ENCODE results near the gene SPATA1.

SPATA1 gene

GRCh38 chr1:84489766-84490165, 16.4 kb upstream of the SPATA1 start:
- H4K20me1 ChIP-seq (ENCODE audit: insufficient read depth, low read length) = no peaks in the 10 kb centered on the region
- no peaks in the 10 kb centered on the region for H3K9me3 ChIP-seq (replicated peaks; ENCODE audit: insufficient read depth, low read length)
- DNase-seq = no peak
- H3K4me1 ChIP-seq (ENCODE audit: low read length) = no peaks in the 10 kb centered on the region
- no peaks in the 10 kb centered on the region for H3K27me3 ChIP-seq (replicated peaks; ENCODE audit: insufficient read depth, low read length)
- H3K27ac ChIP-seq (ENCODE audit: low read length) = no peak overlapping the region
- no peak overlapping the region for H3K4me2 ChIP-seq (ENCODE audit: low read depth, low read length)
- no peak overlapping the region for H3K4me3 ChIP-seq (ENCODE audit: low read length)
- no peaks in the 10 kb centered on the region for H3K9me2 ChIP-seq (replicated peaks; ENCODE audit: insufficient read depth, low read length)
- no peaks in the 10 kb centered on the region; the same call in 1 of the 2 replicates for H3K79me2 ChIP-seq (ENCODE audit: low read length)
- H3F3A ChIP-seq (ENCODE audit: insufficient read depth, low read length) = no peaks in the 10 kb centered on the region
- no peak overlapping the region for H3K9ac ChIP-seq (ENCODE audit: low read length)
- no peak overlapping the region for H2AFZ ChIP-seq (ENCODE audit: low read length)
- no peaks in the 10 kb centered on the region; the same call in 1 of the 2 replicates for H3K36me3 ChIP-seq (replicated peaks; ENCODE audit: insufficient read depth, low read length)
- TF ChIP-seq, protein P1, sequence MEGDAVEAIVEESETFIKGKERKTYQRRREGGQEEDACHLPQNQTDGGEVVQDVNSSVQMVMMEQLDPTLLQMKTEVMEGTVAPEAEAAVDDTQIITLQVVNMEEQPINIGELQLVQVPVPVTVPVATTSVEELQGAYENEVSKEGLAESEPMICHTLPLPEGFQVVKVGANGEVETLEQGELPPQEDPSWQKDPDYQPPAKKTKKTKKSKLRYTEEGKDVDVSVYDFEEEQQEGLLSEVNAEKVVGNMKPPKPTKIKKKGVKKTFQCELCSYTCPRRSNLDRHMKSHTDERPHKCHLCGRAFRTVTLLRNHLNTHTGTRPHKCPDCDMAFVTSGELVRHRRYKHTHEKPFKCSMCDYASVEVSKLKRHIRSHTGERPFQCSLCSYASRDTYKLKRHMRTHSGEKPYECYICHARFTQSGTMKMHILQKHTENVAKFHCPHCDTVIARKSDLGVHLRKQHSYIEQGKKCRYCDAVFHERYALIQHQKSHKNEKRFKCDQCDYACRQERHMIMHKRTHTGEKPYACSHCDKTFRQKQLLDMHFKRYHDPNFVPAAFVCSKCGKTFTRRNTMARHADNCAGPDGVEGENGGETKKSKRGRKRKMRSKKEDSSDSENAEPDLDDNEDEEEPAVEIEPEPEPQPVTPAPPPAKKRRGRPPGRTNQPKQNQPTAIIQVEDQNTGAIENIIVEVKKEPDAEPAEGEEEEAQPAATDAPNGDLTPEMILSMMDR (IDR thresholded peaks at IDR 0.05; ENCODE audit: low read length) = no peak
- TF ChIP-seq EZH2 (optimal IDR thresholded peaks at IDR 0.05; ENCODE audit: low read depth, low read length) = no peak

- no peaks in the 10 kb centered on the region for H4K20me1 ChIP-seq (ENCODE audit: insufficient read depth, low read length)
- no peaks in the 10 kb centered on the region; the same call in 1 of the 2 replicates for H3K36me3 ChIP-seq (replicated peaks; ENCODE audit: insufficient read depth, low read length)
- H3K27ac ChIP-seq (ENCODE audit: low read length) = no peak overlapping the region
- no peaks in the 10 kb centered on the region for H3K9me2 ChIP-seq (replicated peaks; ENCODE audit: insufficient read depth, low read length)
- H3K79me2 ChIP-seq (ENCODE audit: low read length) = no peaks in the 10 kb centered on the region
- H3K9me3 ChIP-seq (replicated peaks; ENCODE audit: insufficient read depth, low read length) = no peaks in the 10 kb centered on the region
- H3K9ac ChIP-seq (ENCODE audit: low read length) = no peak overlapping the region
- H3K4me3 ChIP-seq (ENCODE audit: low read length) = no peak overlapping the region
- H2AFZ ChIP-seq (ENCODE audit: low read length) = no peak overlapping the region
- no peaks in the 10 kb centered on the region for H3K4me1 ChIP-seq (ENCODE audit: low read length)
- no peak for DNase-seq
- H3K4me2 ChIP-seq (ENCODE audit: low read depth, low read length) = no peak overlapping the region
- H3K27me3 ChIP-seq (replicated peaks; ENCODE audit: insufficient read depth, low read length) = no peaks in the 10 kb centered on the region
- no peak for TF ChIP-seq EZH2 (optimal IDR thresholded peaks at IDR 0.05; ENCODE audit: low read depth, low read length)
- TF ChIP-seq EZH2phosphoT487 (IDR thresholded peaks at IDR 0.05; ENCODE audit: low read length) = no peak
- TF ChIP-seq, protein P1 (IDR thresholded peaks at IDR 0.05; ENCODE audit: low read length) = no peak
- no peaks in the 10 kb centered on the region for H3F3A ChIP-seq (ENCODE audit: insufficient read depth, low read length)
Observed at GRCh38 chr1:84492726-84493125, 13.5 kb upstream of the SPATA1 start.

GRCh38 chr1:84493747-84494146, 12.4 kb upstream of the SPATA1 start:
- Histone ChIP-seq H3K4me2 (ENCODE audit: low read depth, low read length) (no peak overlapping the region), H3F3A (ENCODE audit: insufficient read depth, low read length) (no peaks in the 10 kb centered on the region), H3K9me3 (replicated peaks; ENCODE audit: insufficient read depth, low read length) (no peaks in the 10 kb centered on the region), H3K36me3 (replicated peaks; ENCODE audit: insufficient read depth, low read length) (no peaks in the 10 kb centered on the region; the same call in 1 of the 2 replicates), H4K20me1 (ENCODE audit: insufficient read depth, low read length) (no peaks in the 10 kb centered on the region), H3K27me3 (replicated peaks; ENCODE audit: insufficient read depth, low read length) (no peaks in the 10 kb centered on the region), H3K79me2 (ENCODE audit: low read length) (no peaks in the 10 kb centered on the region; the same call in 1 of the 2 replicates), H2AFZ (ENCODE audit: low read length) (no peak overlapping the region), H3K4me3 (ENCODE audit: low read length) (no peak overlapping the region), H3K9ac (ENCODE audit: low read length) (no peak overlapping the region), H3K4me1 (ENCODE audit: low read length) (no peaks in the 10 kb centered on the region), H3K9me2 (replicated peaks; ENCODE audit: insufficient read depth, low read length) (no peaks in the 10 kb centered on the region), H3K27ac (ENCODE audit: low read length) (no peak overlapping the region)
- no peak for DNase-seq
- TF ChIP-seq EZH2phosphoT487 (IDR thresholded peaks at IDR 0.05; ENCODE audit: low read length) (no peak), EZH2 (optimal IDR thresholded peaks at IDR 0.05; ENCODE audit: low read depth, low read length) (no peak)
- TF ChIP-seq, protein P1 (IDR thresholded peaks at IDR 0.05; ENCODE audit: low read length) = no peak
